ENCODE measurements around the gene DNAJC10. TPM values are rescaled to one million over a fixed set of nuclear protein-coding genes. Genes with fewer than 3 reads are reported as not detected.

The DNAJC10 gene
- total and polyA plus RNA-seq, 10 of the 15 experiments (the other 5 are each of a cell fraction or from before 2014, with no cell fraction given): 9.1 to 67.9 (median 38.2) TPM

DNA sequence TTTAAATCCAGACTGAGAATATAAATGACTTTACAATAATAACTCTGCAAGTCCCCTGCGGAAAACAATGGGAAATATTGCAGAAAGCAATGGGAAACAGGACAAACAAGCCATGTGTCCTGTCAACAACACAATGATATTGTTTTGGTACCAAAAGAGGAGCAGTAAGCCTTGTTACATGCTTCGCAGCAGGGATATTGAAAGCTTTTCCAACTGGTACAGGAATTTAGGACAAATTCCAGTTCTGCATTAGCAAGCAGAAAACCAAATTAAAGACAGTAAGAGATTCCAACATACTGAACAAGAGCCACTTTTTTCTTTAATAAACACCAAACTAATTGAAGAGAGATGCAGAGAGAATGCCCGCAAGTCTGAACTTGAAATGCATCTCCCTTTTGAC lies 120.4 kb downstream of the DNAJC10 start:
- no peak overlapping the region for H2AFZ ChIP-seq (ENCODE audit: control insufficient read depth, low read depth, low read length)
- no peaks in the 10 kb centered on the region for H4K20me1 ChIP-seq (ENCODE audit: control insufficient read depth, insufficient read depth)
- H3K4me1 ChIP-seq (ENCODE audit: control insufficient read depth, insufficient read depth, low read length): no peaks in the 10 kb centered on the region
- POLR2A ChIA-PET: no interaction called here
- no peaks in the 10 kb centered on the region; a peak in 1 of 4 replicates for H3K27me3 ChIP-seq (replicated peaks in 1 of 2; ENCODE audit: control insufficient read depth in 2 of 2, insufficient read depth in 2 of 2, low read length in 1 of 2)
- CTCF ChIA-PET: interaction anchor here (0.6 to 1.2 kb wide), 2 partner anchors 9 to 17 kb away, joined by 3 read pairs; no protein-coding TSS in a partner anchor
- no peak overlapping the region for H3K4me2 ChIP-seq (ENCODE audit: control insufficient read depth, insufficient read depth)
- no peak overlapping the region for H3K27ac ChIP-seq (ENCODE audit: control insufficient read depth, insufficient read depth)
- RAD21 ChIA-PET (ENCODE audit: unreplicated experiment): no interaction called here
- H3K79me2 ChIP-seq (ENCODE audit: control insufficient read depth, insufficient read depth, low read length): no peaks in the 10 kb centered on the region
- 59% methylated on average over 3 of the region's 3 CpGs for WGBS (ENCODE audit: insufficient coverage, insufficient replicate concordance, low lambda C conversion rate, missing lambda C conversion rate)
- no peaks in the 10 kb centered on the region for H3K9me3 ChIP-seq (replicated peaks; ENCODE audit: control insufficient read depth, insufficient read depth, low read length)
- TF ChIP-seq CBFB (IDR thresholded peaks at IDR 0.05; ENCODE audit: low read depth): no peak
- TF ChIP-seq SUZ12 (IDR thresholded peaks at IDR 0.05; ENCODE audit: unreplicated experiment): no peak
- TF ChIP-seq, protein P1, sequence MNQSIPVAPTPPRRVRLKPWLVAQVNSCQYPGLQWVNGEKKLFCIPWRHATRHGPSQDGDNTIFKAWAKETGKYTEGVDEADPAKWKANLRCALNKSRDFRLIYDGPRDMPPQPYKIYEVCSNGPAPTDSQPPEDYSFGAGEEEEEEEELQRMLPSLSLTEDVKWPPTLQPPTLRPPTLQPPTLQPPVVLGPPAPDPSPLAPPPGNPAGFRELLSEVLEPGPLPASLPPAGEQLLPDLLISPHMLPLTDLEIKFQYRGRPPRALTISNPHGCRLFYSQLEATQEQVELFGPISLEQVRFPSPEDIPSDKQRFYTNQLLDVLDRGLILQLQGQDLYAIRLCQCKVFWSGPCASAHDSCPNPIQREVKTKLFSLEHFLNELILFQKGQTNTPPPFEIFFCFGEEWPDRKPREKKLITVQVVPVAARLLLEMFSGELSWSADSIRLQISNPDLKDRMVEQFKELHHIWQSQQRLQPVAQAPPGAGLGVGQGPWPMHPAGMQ (IDR thresholded peaks at IDR 0.05; ENCODE audit: borderline replicate concordance): no peak
- no peak for TF ChIP-seq EP300 (IDR thresholded peaks at IDR 0.05; ENCODE audit: borderline replicate concordance in 1 of 2, control insufficient read depth in 1 of 2, low read depth in 2 of 2, low read length in 2 of 2)
- TF ChIP-seq NRF1 (conservative IDR thresholded peaks at IDR 0.05; ENCODE audit: low read depth, low read length): no peak
- no peak for TF ChIP-seq RAD51 (IDR thresholded peaks at IDR 0.05)
- no peak for TF ChIP-seq BACH1 (IDR thresholded peaks at IDR 0.05; ENCODE audit: borderline replicate concordance)
- TF ChIP-seq CBX3 (IDR thresholded peaks at IDR 0.05; ENCODE audit: borderline replicate concordance, low read depth): no peak
- TF ChIP-seq NFYA (IDR thresholded peaks at IDR 0.05; ENCODE audit: borderline replicate concordance, low read depth, low read length): no peak
- TF ChIP-seq, protein P2, sequence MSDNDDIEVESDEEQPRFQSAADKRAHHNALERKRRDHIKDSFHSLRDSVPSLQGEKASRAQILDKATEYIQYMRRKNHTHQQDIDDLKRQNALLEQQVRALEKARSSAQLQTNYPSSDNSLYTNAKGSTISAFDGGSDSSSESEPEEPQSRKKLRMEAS (IDR thresholded peaks at IDR 0.05; ENCODE audit: low read depth, low read length): no peak
- no peak for TF ChIP-seq CHD2 (IDR thresholded peaks at IDR 0.05; ENCODE audit: borderline replicate concordance, low read depth, low read length)
- TF ChIP-seq, protein P3, sequence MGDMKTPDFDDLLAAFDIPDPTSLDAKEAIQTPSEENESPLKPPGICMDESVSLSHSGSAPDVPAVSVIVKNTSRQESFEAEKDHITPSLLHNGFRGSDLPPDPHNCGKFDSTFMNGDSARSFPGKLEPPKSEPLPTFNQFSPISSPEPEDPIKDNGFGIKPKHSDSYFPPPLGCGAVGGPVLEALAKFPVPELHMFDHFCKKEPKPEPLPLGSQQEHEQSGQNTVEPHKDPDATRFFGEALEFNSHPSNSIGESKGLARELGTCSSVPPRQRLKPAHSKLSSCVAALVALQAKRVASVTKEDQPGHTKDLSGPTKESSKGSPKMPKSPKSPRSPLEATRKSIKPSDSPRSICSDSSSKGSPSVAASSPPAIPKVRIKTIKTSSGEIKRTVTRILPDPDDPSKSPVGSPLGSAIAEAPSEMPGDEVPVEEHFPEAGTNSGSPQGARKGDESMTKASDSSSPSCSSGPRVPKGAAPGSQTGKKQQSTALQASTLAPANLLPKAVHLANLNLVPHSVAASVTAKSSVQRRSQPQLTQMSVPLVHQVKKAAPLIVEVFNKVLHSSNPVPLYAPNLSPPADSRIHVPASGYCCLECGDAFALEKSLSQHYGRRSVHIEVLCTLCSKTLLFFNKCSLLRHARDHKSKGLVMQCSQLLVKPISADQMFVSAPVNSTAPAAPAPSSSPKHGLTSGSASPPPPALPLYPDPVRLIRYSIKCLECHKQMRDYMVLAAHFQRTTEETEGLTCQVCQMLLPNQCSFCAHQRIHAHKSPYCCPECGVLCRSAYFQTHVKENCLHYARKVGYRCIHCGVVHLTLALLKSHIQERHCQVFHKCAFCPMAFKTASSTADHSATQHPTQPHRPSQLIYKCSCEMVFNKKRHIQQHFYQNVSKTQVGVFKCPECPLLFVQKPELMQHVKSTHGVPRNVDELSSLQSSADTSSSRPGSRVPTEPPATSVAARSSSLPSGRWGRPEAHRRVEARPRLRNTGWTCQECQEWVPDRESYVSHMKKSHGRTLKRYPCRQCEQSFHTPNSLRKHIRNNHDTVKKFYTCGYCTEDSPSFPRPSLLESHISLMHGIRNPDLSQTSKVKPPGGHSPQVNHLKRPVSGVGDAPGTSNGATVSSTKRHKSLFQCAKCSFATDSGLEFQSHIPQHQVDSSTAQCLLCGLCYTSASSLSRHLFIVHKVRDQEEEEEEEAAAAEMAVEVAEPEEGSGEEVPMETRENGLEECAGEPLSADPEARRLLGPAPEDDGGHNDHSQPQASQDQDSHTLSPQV (IDR thresholded peaks at IDR 0.05): no peak
- TF ChIP-seq, protein P4, sequence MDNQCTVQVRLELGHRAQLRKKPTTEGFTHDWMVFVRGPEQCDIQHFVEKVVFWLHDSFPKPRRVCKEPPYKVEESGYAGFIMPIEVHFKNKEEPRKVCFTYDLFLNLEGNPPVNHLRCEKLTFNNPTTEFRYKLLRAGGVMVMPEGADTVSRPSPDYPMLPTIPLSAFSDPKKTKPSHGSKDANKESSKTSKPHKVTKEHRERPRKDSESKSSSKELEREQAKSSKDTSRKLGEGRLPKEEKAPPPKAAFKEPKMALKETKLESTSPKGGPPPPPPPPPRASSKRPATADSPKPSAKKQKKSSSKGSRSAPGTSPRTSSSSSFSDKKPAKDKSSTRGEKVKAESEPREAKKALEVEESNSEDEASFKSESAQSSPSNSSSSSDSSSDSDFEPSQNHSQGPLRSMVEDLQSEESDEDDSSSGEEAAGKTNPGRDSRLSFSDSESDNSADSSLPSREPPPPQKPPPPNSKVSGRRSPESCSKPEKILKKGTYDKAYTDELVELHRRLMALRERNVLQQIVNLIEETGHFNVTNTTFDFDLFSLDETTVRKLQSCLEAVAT (IDR thresholded peaks at IDR 0.05): no peak
- no peak for TF ChIP-seq SMC3 (IDR thresholded peaks at IDR 0.05; ENCODE audit: borderline replicate concordance, low read length)
- TF ChIP-seq JUNB (IDR thresholded peaks at IDR 0.05): no peak
- TF ChIP-seq CREM (IDR thresholded peaks at IDR 0.05; ENCODE audit: low read depth): no peak
- TF ChIP-seq KLF5 (IDR thresholded peaks at IDR 0.05; ENCODE audit: partially characterized antibody): no peak
- no peak for TF ChIP-seq DPF2 (IDR thresholded peaks at IDR 0.05)
- no peak for TF ChIP-seq EED (IDR thresholded peaks at IDR 0.05; ENCODE audit: low read depth)
- FAIRE-seq: no peak
- H3K36me3 ChIP-seq (ENCODE audit: control insufficient read depth in 2 of 2, insufficient read depth in 2 of 2, low read length in 1 of 2): no peaks in the 10 kb centered on the region
- H3K9ac ChIP-seq (ENCODE audit: control insufficient read depth, insufficient read depth, low read length): no peak overlapping the region
- intact Hi-C loops (cut with micrococcal nuclease; ENCODE audit: unreplicated experiment): no loop called here
- H3K4me3 ChIP-seq: no peak overlapping the region
- SMC1A ChIA-PET (ENCODE audit: uncharacterized antibody, unreplicated experiment): no interaction called here
- no TSS peak for BruUV-seq (replicated peaks)
- in situ Hi-C loops (cut with MboI): no loop called here
- ATAC-seq: no peak
- no peak for DNase-seq (ENCODE audit: low read depth, low spot score)

All from GM12878 (cell line).